ENCODE data around the gene RFC2.

DNA sequence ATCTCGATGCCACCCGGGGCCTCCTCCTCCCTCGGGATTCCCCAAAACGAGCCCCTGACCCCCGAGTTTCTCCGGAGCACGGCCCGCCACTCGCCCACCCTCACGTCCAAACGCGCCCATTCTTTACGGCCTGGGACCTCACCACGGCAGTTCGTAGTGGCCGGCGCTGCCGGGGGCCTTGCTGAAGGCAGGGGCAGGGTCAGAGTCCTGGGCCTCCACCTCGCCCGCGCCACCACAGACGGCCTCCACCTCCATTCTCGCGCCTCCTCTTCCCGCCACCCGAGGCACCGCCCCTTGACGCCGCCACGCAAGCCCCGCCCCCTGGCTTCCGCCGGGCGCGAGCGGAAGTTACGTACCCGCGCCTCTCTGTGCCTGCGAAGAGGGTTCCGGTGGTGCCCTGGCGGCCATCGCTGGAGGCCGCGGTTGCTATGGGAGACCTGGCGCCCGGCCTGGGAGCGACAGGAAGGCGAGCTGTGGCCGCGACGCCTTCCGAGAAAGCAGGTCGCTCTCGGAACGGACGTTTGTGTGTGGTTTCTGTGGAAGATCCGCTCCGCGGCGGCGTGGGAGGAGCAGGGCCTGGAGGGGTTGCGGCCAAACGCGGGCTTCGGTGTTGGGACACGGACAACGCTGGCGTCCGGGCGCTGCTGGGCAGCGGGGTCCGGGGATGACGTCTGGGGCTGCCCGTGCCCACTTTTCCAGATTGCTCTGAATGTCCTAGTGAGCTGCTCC lies at the start of gene RFC2:
- TF ChIP-seq, protein P1, sequence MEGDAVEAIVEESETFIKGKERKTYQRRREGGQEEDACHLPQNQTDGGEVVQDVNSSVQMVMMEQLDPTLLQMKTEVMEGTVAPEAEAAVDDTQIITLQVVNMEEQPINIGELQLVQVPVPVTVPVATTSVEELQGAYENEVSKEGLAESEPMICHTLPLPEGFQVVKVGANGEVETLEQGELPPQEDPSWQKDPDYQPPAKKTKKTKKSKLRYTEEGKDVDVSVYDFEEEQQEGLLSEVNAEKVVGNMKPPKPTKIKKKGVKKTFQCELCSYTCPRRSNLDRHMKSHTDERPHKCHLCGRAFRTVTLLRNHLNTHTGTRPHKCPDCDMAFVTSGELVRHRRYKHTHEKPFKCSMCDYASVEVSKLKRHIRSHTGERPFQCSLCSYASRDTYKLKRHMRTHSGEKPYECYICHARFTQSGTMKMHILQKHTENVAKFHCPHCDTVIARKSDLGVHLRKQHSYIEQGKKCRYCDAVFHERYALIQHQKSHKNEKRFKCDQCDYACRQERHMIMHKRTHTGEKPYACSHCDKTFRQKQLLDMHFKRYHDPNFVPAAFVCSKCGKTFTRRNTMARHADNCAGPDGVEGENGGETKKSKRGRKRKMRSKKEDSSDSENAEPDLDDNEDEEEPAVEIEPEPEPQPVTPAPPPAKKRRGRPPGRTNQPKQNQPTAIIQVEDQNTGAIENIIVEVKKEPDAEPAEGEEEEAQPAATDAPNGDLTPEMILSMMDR (IDR thresholded peaks at IDR 0.05) = no peak
- TF ChIP-seq RAD21 (IDR thresholded peaks at IDR 0.05; ENCODE audit: low read length) (peak; percentile 5; the same call in 1 of the 2 replicates), SMC3 (IDR thresholded peaks at IDR 0.05; ENCODE audit: low read depth, low read length) (no peak), MXI1 (IDR thresholded peaks at IDR 0.05; ENCODE audit: low read depth, low read length) (peak; percentile 97)
